Measurements from ENCODE around the gene TXNDC12.
"Not testable (repeated sequence)": the region's sequence is repeated elsewhere in the genome, so short reads cannot be mapped to it uniquely, and the experiment has no call there.

The TXNDC12 gene

DNA sequence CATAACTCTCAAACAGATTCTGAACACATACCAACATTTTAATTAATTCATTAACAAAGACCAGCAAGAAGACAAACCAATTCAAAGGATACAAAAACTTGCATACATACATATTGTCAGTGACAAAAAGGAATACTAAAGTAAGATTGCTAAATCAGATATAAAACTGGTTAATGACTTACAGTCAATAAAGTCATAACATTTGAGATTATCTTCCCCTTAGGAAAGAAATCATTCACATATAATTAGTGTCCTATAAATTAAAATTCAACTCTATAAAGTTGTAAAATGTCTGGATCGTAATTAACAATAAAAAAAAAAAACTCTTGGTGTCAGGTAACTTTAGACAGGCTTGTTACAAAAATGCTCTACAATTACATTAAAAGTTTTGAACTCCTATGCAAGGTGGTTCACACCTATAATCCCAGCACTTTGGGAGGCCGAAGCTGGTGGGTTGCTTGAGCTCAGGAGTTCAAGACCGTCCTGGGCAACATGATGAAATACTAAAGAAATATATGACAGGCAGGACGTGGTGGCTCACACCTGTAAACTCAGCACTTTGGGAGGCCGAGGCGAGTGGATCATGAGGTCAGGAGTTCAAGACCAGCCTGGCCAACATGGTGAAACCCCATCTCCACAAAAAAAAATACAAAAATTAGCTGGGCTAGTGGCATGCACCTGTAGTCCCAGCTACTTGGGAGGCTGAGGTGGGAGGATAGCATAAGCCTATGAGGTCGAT, 46.8 kb downstream of the TXNDC12 start:
- no peaks in the 10 kb centered on the region for H3K79me2 ChIP-seq
- H3K36me3 ChIP-seq (ENCODE audit: control insufficient read depth, insufficient read depth, low read length) = no peaks in the 10 kb centered on the region
- no peak overlapping the region for H3K27ac ChIP-seq
- TF ChIP-seq, protein P1, sequence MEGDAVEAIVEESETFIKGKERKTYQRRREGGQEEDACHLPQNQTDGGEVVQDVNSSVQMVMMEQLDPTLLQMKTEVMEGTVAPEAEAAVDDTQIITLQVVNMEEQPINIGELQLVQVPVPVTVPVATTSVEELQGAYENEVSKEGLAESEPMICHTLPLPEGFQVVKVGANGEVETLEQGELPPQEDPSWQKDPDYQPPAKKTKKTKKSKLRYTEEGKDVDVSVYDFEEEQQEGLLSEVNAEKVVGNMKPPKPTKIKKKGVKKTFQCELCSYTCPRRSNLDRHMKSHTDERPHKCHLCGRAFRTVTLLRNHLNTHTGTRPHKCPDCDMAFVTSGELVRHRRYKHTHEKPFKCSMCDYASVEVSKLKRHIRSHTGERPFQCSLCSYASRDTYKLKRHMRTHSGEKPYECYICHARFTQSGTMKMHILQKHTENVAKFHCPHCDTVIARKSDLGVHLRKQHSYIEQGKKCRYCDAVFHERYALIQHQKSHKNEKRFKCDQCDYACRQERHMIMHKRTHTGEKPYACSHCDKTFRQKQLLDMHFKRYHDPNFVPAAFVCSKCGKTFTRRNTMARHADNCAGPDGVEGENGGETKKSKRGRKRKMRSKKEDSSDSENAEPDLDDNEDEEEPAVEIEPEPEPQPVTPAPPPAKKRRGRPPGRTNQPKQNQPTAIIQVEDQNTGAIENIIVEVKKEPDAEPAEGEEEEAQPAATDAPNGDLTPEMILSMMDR (IDR thresholded peaks at IDR 0.05) = no peak
- H2AFZ ChIP-seq = no peak overlapping the region
- no peaks in the 10 kb centered on the region for H3K4me1 ChIP-seq
- H3K4me2 ChIP-seq (ENCODE audit: low read length) = no peak overlapping the region
- no peaks in the 10 kb centered on the region for H3K27me3 ChIP-seq (ENCODE audit: control insufficient read depth, insufficient read depth, low read length)
- no peak overlapping the region for H3K9ac ChIP-seq
- no peaks in the 10 kb centered on the region for H3K9me3 ChIP-seq (ENCODE audit: control insufficient read depth, low read length)
- H3K4me3 ChIP-seq (ENCODE audit: low read depth, low read length) = no peak overlapping the region

DNA sequence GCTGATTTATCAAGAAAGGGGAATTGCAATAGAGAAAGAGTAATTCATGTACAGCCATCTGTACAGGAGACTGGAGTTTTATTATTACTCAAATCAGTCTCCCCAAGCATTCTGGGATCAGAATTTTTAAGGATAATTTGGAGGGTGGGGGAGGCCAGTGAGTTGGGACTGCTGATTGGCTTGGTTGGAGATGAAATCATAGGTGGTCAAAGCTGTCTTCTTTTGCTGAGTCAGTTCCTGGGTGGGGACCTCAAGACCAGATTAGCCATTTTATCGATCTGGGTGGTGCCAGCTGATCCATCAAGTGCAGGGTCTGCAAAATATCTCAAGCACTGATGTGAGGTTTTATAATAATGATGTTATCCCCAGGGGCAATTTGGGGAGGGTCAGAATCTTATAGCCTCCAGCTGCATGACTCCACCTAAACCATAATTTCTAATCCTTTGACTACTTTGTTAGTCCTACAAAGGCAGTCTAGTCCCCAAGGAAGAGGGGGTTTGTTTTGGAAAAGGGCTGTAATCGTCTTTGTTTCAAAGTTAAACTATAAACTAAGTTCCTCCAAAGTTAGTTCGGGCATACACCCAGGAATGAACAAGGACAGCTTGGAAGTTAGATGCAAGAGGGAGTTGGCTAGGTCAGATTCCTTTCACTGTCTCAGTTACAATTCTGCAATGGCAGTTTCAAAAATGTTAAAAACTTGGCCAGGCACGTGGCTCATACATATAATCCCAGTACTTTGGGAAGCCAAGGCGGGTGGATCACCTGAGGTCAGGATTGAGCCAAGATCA, 47.6 kb downstream of the TXNDC12 start:
- Histone ChIP-seq H3K36me3 (ENCODE audit: control insufficient read depth, insufficient read depth, low read length) (no peaks in the 10 kb centered on the region), H3K27ac (no peak overlapping the region)
- TF ChIP-seq, protein P1 (IDR thresholded peaks at IDR 0.05) = no peak

DNA sequence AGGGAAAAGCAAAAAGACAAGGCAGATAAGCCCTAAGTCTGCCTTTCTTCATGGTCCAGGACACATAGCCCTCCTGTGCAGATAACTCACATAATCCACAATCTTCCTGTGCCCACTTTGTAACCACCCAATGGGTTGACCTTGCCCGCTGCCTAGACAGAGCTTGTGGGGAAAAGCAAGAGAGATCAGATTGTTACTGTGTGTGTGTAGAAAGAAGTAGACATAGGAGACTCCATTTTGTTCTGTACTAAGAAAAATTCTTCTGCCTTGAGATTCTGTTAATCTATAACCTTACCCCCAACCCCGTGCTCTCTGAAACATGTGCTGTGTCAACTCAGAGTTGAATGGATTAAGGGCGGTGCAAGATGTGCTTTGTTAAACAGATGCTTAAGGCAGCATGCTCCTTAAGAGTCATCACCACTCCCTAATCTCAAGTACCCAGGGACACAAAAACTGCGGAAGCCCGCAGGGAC, 48.9 kb downstream of the TXNDC12 start:
- H3K27ac ChIP-seq = not testable (repeated sequence)

More for the DNA sequence above, 47.6 kb downstream of the TXNDC12 start:
- Histone ChIP-seq H3K79me2 (no peaks in the 10 kb centered on the region), H3K9ac (no peak overlapping the region), H2AFZ (no peak overlapping the region), H3K27me3 (ENCODE audit: control insufficient read depth, insufficient read depth, low read length) (no peaks in the 10 kb centered on the region), H3K4me3 (ENCODE audit: low read depth, low read length) (no peak overlapping the region), H3K4me2 (ENCODE audit: low read length) (no peak overlapping the region), H3K9me3 (ENCODE audit: control insufficient read depth, low read length) (no peaks in the 10 kb centered on the region), H3K4me1 (no peaks in the 10 kb centered on the region)

DNA sequence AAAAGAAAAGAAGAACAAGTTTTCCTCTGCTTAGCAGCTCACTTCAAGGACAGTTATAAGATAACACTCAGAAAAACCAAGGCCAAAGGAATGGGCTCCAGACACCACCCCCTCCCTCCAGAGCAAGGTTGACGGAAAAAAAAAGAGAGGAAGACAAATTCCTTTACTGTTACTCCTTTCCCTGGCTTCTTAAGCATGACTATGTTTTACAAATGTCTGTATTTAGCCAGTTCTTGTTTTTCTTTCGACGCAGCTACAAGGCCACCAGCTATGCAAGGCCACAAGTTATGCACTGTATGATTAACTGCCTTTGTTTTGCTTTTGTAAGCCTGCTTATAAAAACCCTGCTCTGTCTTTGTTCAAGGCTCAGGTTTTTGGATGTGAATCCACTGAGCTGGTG, 49.4 kb downstream of the TXNDC12 start:
- H3K79me2 ChIP-seq, H3K27ac ChIP-seq: not testable (repeated sequence)

More for the DNA sequence above, 48.9 kb downstream of the TXNDC12 start:
- not testable (repeated sequence) for H3K9me3 ChIP-seq (ENCODE audit: control insufficient read depth, low read length); H3K4me3 ChIP-seq (ENCODE audit: low read depth, low read length); H3K4me1 ChIP-seq; H3K4me2 ChIP-seq (ENCODE audit: low read length); H3K79me2 ChIP-seq; H3K9ac ChIP-seq; H2AFZ ChIP-seq; H3K27me3 ChIP-seq (ENCODE audit: control insufficient read depth, insufficient read depth, low read length); H3K36me3 ChIP-seq (ENCODE audit: control insufficient read depth, insufficient read depth, low read length)

DNA sequence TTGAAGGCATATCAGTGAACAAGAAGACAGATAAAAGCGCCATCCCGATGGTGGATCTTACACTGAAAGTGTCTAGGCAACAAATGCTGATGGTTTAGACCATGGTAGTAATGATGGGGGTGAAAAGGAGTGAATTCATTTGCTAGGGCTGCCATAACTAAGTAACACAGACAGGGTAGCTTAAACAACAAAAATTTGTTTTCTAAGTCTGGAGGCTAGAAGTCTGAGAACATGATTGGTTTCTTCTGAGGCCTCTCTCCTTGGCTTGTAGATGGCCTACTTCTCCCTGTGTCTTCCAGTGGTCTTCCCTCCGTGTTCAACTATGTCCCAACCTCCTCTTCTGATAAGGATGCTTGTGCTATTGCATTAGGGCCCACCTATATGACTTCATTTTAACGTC, 51.1 kb downstream of the TXNDC12 start:
- no peaks in the 10 kb centered on the region for H3K4me1 ChIP-seq
- H3K27ac ChIP-seq = no peak overlapping the region
- H3K9me3 ChIP-seq (ENCODE audit: control insufficient read depth, low read length) = no peaks in the 10 kb centered on the region
- H3K4me2 ChIP-seq (ENCODE audit: low read length) = no peak overlapping the region
- no peaks in the 10 kb centered on the region for H3K27me3 ChIP-seq (ENCODE audit: control insufficient read depth, insufficient read depth, low read length)
- no peaks in the 10 kb centered on the region for H3K79me2 ChIP-seq
- H2AFZ ChIP-seq = no peak overlapping the region
- H3K36me3 ChIP-seq (ENCODE audit: control insufficient read depth, insufficient read depth, low read length) = no peaks in the 10 kb centered on the region
- H3K4me3 ChIP-seq (ENCODE audit: low read depth, low read length) = no peak overlapping the region
- no peak overlapping the region for H3K9ac ChIP-seq
- TF ChIP-seq, protein P1 (IDR thresholded peaks at IDR 0.05) = no peak

More for the DNA sequence above, 49.4 kb downstream of the TXNDC12 start:
- H3K4me3 ChIP-seq (ENCODE audit: low read depth, low read length); H3K9ac ChIP-seq; H3K36me3 ChIP-seq (ENCODE audit: control insufficient read depth, insufficient read depth, low read length); H3K4me1 ChIP-seq; H3K9me3 ChIP-seq (ENCODE audit: control insufficient read depth, low read length); H2AFZ ChIP-seq; H3K4me2 ChIP-seq (ENCODE audit: low read length); H3K27me3 ChIP-seq (ENCODE audit: control insufficient read depth, insufficient read depth, low read length): not testable (repeated sequence)
